Measurements from ENCODE around the gene KAZN.

- TF ChIP-seq POLR2A (IDR thresholded peaks at IDR 0.05; ENCODE audit: low read length) (no peak), CTCF (IDR thresholded peaks at IDR 0.05) (no peak), RAD21 (conservative IDR thresholded peaks at IDR 0.05 in 1 of 2, IDR thresholded peaks at IDR 0.05 in 1 of 2) (no peak), EP300 (IDR thresholded peaks at IDR 0.05) (no peak), FOXS1 (CRISPR knock-in tag; IDR thresholded peaks at IDR 0.05) (no peak), PBX3 (IDR thresholded peaks at IDR 0.05) (no peak), SREBF2 (IDR thresholded peaks at IDR 0.05) (no peak), JUN (IDR thresholded peaks at IDR 0.05) (no peak), POLR2AphosphoS2 (conservative IDR thresholded peaks at IDR 0.05; ENCODE audit: low read length) (no peak), TFCP2L1 (CRISPR knock-in tag; IDR thresholded peaks at IDR 0.05) (no peak), CBX8 (IDR thresholded peaks at IDR 0.05) (no peak), JUNB (IDR thresholded peaks at IDR 0.05) (no peak), MYC (IDR thresholded peaks at IDR 0.05; ENCODE audit: borderline replicate concordance, low read length) (no peak), HMGXB4 (CRISPR knock-in tag; IDR thresholded peaks at IDR 0.05; ENCODE audit: borderline replicate concordance) (no peak)
These were observed 58.0 kb downstream of the KAZN start for GRCh38 chr1:14656384-14656937.

Data from A549 (cell line).